NT2/D1 (cell line): ENCODE data around the gene TUB.

Experiments
- SUZ12 ChIP-seq: IDR thresholded peaks from 2 replicates; pipeline ENCODE4 v1.6.1; 2011; ENCODE audit not compliant: insufficient read length, insufficient read depth; ENCODE audit errors: extremely low read depth
- YY1 ChIP-seq: IDR thresholded peaks from 2 replicates; pipeline ENCODE4 v1.6.1; 2011; ENCODE audit not compliant: insufficient read length, insufficient read depth
- ZNF274 ChIP-seq: IDR thresholded peaks from 2 replicates; pipeline ENCODE4 v1.6.1; 2011; ENCODE audit warnings: mild to moderate bottlenecking, low read depth, low read length

DNA sequence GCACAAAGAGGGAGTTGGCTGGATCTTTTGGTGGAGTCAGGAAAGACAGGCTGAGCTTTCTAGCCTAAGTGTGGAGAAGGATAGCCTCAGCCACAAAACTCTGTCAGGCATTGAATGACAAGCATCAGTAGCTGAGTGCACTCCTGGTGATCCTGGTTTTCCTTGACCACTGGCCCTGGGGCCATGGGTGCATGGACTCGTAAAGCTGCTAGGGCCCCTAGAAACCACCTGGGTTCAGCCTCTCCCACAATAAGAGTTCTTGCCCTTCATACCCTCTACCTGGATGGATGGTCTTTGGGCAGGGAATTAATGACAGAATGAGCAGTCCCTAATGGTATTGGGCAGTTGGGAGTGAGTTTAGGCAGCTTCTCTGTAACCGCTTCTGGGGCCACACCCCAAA, 22.9 kb downstream of the TUB start:
- TF ChIP-seq YY1 (no peak), ZNF274 (no peak), SUZ12 (no peak)
